GM11168 (cell line): ENCODE data around the gene UBA1.

Source experiments
- in situ Hi-C: fragments of 300-500 bp; cut with MboI; formaldehyde crosslinking; loops from one replicate; pipeline ENCODE4 v1.12.0; 2022; ENCODE audit warnings: low sequenced_read_pairs; ENCODE audit not compliant: unreplicated experiment

UBA1 gene

DNA sequence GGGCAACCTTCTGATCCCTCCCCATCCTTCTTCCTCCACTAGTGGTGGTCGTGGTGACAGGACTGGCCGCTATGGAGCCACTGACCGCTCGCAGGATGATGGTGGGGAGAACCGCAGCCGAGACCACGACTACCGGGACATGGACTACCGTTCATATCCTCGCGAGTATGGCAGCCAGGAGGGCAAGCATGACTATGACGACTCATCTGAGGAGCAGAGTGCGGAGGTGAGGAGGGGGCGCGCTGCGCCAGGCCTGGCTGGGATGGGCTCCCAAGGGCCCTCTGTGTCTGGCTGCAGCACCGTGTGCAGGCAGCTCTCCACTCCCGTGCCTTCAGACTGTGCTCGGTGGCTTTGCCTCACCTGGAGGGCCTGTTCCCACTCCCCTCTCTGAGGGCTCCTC lies 24.4 kb upstream of the UBA1 start:
- in situ Hi-C loops, result no loop called here

DNA sequence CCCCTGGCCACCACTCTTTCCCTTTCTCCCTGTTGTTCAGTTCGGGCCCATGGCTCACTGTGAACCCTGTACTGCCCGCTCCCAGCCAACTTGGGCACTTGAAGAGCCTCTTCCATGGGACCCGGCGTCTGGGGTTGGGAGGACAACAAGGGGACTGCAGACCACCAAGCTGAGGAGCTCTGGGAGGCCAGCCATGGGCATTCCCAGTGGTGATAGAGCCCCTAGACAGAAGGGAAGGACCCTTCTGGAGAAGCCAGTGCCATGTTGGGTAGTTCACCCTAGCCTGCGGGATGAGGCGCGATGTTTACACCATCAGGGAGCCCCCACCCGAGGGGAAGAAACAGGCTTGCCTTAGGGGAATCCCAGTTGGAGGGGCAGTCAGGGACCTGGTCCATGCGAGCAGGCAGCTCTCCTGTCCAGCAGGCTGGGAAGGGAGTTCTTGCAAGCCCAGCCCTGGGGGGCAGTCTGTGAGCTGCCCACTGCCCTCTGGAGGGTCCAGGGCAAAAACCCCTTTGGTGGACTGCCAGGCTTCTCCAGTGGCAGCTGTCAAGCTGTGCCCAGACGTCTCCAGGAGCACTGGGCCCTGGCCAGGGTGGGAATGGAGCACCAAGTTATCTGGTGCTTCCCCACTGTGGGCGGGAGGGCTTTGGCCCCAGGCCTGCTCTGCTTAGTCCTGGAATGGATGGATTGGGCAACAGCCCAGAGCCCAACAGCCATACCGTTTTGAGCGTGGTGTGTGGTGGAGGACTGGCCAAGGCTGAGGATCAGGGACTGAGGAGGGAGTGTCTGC lies 23.7 kb upstream of the UBA1 start:
- in situ Hi-C loops, result no loop called here

- in situ Hi-C loops, result no loop called here
Measured at GRCh38 chrX:47170861-47171692, 22.6 kb upstream of the UBA1 start.

- in situ Hi-C loops, result no loop called here
Measured at GRCh38 chrX:47171996-47172395, 21.6 kb upstream of the UBA1 start.

- in situ Hi-C loops, result no loop called here
Measured at GRCh38 chrX:47172549-47172948, 21.1 kb upstream of the UBA1 start.

GRCh38 chrX:47172971-47173792 lies 20.4 kb upstream of the UBA1 start:
- in situ Hi-C loops, result no loop called here

DNA sequence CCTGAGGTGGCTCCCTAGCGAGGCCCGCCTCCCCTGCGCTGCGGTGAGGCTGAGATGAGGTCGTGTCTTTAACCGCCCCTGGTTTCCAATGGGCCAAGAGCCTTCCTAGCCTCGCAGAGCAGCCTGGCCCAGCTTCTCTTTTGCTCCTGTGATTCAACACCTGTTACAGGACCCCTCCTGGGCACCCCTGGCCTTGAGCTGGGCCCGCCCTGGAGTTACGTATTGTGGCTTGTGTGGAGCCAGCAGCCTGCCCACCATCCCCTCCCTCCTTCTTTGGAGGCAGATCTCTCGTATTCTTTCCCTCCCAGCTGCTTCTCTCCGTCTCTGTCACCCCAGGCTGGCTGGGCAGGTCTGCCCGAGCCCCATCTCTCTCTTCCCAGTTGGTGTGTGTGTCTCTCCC lies 19.3 kb upstream of the UBA1 start:
- in situ Hi-C loops, result no loop called here

DNA sequence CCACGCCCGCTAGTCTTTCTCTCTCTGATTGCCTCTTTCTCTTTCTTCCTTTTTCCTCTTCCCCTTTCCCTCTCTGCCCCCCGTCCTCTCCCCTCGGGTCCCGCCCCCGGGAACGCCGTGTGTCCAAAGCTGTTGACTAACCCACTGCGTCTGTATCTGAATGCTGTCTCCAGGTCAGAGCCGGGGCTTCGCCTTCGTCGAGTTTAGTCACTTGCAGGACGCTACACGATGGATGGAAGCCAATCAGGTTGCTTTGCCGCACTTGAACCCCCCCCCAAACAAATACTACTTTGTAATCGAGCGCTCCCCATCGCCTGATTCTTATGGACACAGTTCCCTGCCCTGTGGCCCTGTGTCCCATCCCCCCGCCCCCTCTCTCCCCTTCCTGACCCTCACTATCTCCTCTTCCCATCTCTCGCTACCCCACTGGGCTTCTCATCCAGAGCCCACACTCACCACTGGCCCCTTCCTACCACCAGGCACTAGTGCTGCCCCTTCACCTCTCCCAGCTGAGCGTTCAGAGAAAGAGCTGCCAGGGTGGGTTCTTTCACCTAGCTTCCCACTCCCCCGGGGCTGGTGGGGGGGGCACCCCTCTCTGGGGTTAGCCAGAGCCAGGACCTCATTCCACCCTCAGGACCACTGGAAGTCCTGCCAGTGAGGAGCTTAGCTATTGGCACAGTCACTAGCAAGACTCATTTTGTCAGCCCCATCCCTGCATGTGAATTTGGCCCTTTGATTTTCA lies 18.6 kb upstream of the UBA1 start:
- in situ Hi-C loops, result loop anchor here (25.0 kb wide), 1 partner anchor 337 kb away; no protein-coding TSS in a partner anchor

GRCh38 chrX:47175588-47175980 lies 18.0 kb upstream of the UBA1 start:
- in situ Hi-C loops, result loop anchor here (25.0 kb wide), 1 partner anchor 337 kb away; no protein-coding TSS in a partner anchor

- in situ Hi-C loops, result loop anchor here (25.0 kb wide), 1 partner anchor 336 kb away; no protein-coding TSS in a partner anchor
Measured at GRCh38 chrX:47176101-47176740, 17.4 kb upstream of the UBA1 start.

GRCh38 chrX:47177079-47177478 lies 16.6 kb upstream of the UBA1 start:
- in situ Hi-C loops, result loop anchor here (25.0 kb wide), 1 partner anchor 335 kb away; no protein-coding TSS in a partner anchor

DNA sequence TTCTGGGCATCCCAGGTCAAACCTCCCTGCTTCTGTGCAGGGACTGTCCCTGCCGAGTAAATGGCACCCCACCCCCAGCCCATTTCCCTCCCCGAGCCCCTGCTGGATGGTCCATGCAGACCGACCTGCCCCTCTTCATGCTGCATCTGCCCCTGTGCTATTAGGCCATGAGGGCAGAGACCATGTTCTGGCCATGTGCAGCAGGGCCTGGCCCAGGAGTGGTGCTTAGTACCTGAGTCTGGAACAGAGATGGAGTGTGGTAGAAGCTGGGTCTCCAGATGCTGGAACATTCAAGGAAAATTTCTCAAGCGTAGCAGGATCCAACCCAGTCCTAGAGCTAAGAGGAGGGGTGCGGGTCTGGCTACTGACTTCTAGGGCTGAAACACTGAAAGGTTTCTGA lies 15.3 kb upstream of the UBA1 start:
- in situ Hi-C loops, result loop anchor here (25.0 kb wide), 1 partner anchor 334 kb away; no protein-coding TSS in a partner anchor

DNA sequence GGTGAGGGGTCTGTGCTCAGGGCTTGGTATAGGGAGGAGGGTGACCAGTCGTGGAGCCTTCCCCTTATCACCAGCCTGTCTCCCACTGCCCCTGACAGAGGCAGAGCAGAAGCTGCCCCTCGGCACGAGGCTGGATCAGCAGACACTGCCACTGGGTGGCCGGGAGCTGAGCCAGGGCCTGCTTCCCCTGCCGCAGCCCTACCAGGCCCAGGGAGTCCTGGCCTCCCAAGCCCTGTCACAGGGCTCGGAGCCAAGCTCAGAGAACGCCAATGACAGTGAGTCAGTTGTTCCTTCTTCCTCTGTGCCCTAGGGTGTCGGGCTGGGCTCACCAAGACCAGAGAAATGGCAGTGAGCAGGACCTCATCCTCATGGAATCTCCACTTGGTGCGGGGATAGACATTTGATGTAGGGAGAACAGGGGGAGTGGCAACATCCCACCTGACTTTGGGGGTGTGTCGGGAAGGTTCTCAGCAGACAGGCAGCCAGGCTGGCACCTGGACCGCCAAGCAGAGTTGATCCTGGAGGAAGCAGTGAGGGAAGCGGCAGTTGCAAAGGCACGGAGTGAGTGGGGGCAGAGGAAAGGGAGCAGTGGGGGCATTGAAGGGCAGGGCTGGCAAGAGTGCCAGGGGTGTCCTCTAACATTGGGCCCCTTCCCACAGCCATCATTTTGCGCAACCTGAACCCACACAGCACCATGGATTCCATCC lies 14.3 kb upstream of the UBA1 start:
- in situ Hi-C loops, result loop anchor here (25.0 kb wide), 1 partner anchor 333 kb away; no protein-coding TSS in a partner anchor

DNA sequence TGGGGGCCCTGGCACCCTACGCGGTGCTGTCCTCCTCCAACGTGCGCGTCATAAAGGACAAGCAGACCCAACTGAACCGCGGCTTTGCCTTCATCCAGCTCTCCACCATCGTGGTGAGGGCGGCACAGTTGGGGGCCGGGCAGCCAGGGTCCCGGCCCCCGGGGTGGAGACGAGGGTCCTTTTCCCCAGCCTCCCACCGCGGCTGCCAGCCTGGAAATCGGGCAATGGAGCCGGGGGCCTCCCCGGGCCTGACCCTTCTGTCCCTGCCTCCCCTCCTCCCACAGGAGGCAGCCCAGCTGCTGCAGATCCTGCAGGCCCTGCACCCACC lies 13.7 kb upstream of the UBA1 start:
- in situ Hi-C loops, result loop anchor here (25.0 kb wide), 1 partner anchor 332 kb away; no protein-coding TSS in a partner anchor

DNA sequence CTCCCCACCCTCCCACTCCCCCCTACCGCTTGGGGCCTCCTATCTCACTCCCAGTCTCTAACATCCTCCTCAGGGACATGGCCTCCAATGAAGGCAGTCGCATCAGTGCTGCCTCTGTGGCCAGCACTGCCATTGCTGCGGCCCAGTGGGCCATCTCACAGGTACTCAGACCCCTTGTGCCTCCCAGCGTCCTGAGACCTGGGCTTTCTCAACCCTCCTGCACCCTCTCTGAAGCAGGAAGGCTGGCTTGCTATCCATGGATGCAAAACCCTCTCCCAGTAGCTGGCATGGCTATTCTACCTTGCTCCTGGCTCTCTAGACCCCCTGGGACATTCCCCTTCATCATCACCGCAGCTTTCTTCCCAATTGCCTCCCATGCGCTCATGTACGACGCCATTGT lies 13.3 kb upstream of the UBA1 start:
- in situ Hi-C loops, result loop anchor here (25.0 kb wide), 1 partner anchor 332 kb away; no protein-coding TSS in a partner anchor

- in situ Hi-C loops, result loop anchor here (25.0 kb wide), 1 partner anchor 331 kb away; no protein-coding TSS in a partner anchor
Measured at GRCh38 chrX:47181301-47181700, 12.3 kb upstream of the UBA1 start.

DNA sequence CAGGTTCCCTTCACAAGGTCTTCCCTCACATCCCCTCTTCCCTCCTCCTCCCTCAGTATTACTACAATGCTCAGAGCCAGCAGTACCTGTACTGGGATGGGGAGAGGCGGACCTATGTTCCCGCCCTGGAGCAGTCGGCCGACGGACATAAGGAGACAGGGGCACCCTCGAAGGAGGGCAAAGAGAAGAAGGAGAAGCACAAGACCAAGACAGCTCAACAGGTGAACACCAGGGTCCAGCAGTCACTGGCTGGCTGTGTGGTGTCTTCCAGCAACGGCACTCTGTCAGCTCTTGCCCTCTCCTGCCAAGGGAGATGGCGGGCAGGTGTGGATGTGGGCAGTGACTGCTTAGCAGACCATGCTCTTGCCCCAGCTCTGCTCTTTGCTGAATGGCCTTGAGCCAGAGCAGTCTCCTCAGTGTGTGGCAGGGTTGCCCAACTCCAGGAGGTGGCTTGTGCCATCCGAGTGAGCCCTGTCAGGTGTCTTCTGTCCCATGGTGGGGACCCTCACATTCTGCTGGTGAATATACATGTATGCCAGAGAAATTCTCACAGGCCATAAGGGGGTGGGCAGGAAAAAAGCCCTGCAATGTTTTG lies 11.4 kb upstream of the UBA1 start:
- in situ Hi-C loops, result loop anchor here (25.0 kb wide), 1 partner anchor 330 kb away; no protein-coding TSS in a partner anchor

DNA sequence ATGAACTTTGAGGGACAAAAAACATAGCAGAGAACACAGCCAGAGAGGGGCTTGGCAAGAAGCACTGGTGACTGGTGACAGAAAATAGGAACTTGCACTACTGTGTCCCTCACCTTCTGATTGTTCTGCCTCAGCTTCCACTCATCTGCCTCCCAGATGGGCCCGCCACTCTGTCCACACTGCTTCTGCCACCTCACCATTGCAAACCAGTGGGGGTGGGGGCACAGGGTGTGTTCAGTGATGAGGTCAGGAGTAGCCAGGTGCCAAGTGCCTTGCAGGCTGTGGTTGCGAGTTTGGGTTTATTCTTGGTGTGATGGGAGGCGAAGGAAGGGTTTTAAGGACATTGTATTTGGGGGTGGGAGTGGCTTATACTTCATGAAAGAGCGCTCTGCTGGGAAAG lies 9.1 kb upstream of the UBA1 start:
- in situ Hi-C loops, result loop anchor here (25.0 kb wide), 1 partner anchor 328 kb away; no protein-coding TSS in a partner anchor
